Neural progenitor cell (in vitro differentiated cells): ENCODE measurements around the gene WWTR1. TPM values are rescaled to one million over a fixed set of nuclear protein-coding genes. Genes with fewer than 3 reads are reported as not detected.

Source experiments
- DNase-seq: peaks from one replicate; pipeline ENCODE4 v3.0.0-alpha.2; 2016; ENCODE audit warnings: low spot score
- H2AFZ ChIP-seq: fragments of 200-600 bp; sonication (generic); replicated peaks from 2 replicates; pipeline ENCODE4 v1.6.1; 2016; ENCODE audit warnings: antibody characterized with exemption
- H3F3A ChIP-seq: fragments of 200-600 bp; sonication (generic); 2 replicates; pipeline ENCODE4 v1.6.1; 2016; ENCODE audit warnings: antibody characterized with exemption, low read depth
- H3K27ac ChIP-seq: fragments of 200-600 bp; sonication (generic); 2 replicates; pipeline ENCODE4 v1.5.1; 2016; ENCODE audit warnings: mild to moderate bottlenecking
- H3K27me3 ChIP-seq: fragments of 200-600 bp; sonication (generic); 2 replicates; pipeline ENCODE4 v1.6.1; 2016; ENCODE audit warnings: mild to moderate bottlenecking, moderate library complexity
- H3K36me3 ChIP-seq: fragments of 200-600 bp; sonication (generic); 2 replicates; pipeline ENCODE4 v1.5.1; 2016
- H3K4me1 ChIP-seq: fragments of 200-600 bp; sonication (generic); 2 replicates; pipeline ENCODE4 v1.6.1; 2016; ENCODE audit warnings: mixed run types
- H3K4me2 ChIP-seq: fragments of 200-600 bp; sonication (generic); 2 replicates; pipeline ENCODE4 v1.6.1; 2016
- H3K4me3 ChIP-seq: fragments of 200-600 bp; sonication (generic); 2 replicates; pipeline ENCODE4 v1.5.1; 2016
- H3K79me2 ChIP-seq: fragments of 200-600 bp; sonication (generic); 2 replicates; pipeline ENCODE4 v1.6.1; 2016; ENCODE audit warnings: low read depth
- H3K9ac ChIP-seq: fragments of 200-600 bp; sonication (generic); 2 replicates; pipeline ENCODE4 v1.6.1; 2016
- H3K9me3 ChIP-seq: fragments of 200-600 bp; sonication (generic); 2 replicates; pipeline ENCODE4 v1.5.1; 2016; ENCODE audit warnings: low read depth
- H4K20me1 ChIP-seq: fragments of 200-600 bp; sonication (generic); 2 replicates; pipeline ENCODE4 v1.6.1; 2016; ENCODE audit warnings: low read depth
- H3K27ac Mint-ChIP-seq: 3 replicates; pipeline ENCODE4 v1.8.0; 2021; ENCODE audit warnings: mixed read lengths
- H3K27me3 Mint-ChIP-seq: 2 replicates; pipeline ENCODE4 v1.8.0; 2022; ENCODE audit warnings: low read depth, mild to moderate bottlenecking, inconsistent platforms, moderate library complexity, mixed read lengths; ENCODE audit not compliant: insufficient read depth
- H3K36me3 Mint-ChIP-seq: 3 replicates; pipeline ENCODE4 v1.8.0; 2021; ENCODE audit warnings: mixed read lengths
- H3K4me1 Mint-ChIP-seq: 3 replicates; pipeline ENCODE4 v1.8.0; 2021; ENCODE audit warnings: mixed read lengths
- H3K4me3 Mint-ChIP-seq: 3 replicates; pipeline ENCODE4 v1.8.0; 2021; ENCODE audit warnings: mild to moderate bottlenecking, moderate library complexity, mixed read lengths
- H3K9me3 Mint-ChIP-seq: 3 replicates; pipeline ENCODE4 v1.8.0; 2020; ENCODE audit warnings: mixed read lengths
- EZH2 ChIP-seq: fragments of 200-600 bp; sonication (generic); IDR thresholded peaks from 2 replicates; pipeline ENCODE4 v1.6.1; 2017; ENCODE audit warnings: antibody characterized with exemption, mild to moderate bottlenecking, moderate library complexity
- EZH2phosphoT487 ChIP-seq: fragments of 200-600 bp; sonication (generic); IDR thresholded peaks from 2 replicates; pipeline ENCODE4 v1.6.1; 2017; ENCODE audit warnings: antibody characterized with exemption
- total RNA-seq: library from RNA; depleted of rRNA; stranded (reverse); fragments of >200 nt; gene quantifications from 2 replicates; pipeline ENCODE4 v1.2.3, GENCODE V29; 2015; ENCODE audit warnings: low replicate concordance
- TF ChIP-seq, protein P1 (sequence below): fragments of 200-600 bp; sonication (generic); IDR thresholded peaks from 2 replicates; pipeline ENCODE4 v1.5.1; 2017; ENCODE audit warnings: antibody characterized with exemption, mild to moderate bottlenecking

The WWTR1 gene
- total RNA-seq, 1 donor from 2014 or later = 13.9 TPM

DNA sequence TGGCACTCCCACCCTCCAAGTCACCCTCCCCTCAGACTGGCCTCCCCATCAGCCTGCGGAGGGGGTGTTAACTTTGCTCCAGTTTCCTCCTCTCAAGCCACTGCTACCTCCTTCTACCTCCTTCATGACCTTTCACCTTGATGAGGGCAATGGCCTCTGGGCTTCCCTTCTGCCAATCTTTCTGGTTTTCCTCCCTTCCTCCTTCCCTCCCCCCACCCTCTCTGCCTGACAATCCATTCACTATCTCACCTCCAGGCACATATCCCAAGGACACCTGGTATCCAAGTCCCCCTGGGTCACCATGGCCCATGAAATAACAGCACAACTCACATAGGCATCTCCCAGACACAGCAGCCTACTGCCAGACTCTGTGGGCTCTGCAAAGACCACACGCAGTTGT lies 80.0 kb downstream of the WWTR1 start:
- Mint-ChIP-seq H3K9me3 (no peaks in the 10 kb centered on the region), H3K4me3 (no peak overlapping the region), H3K27ac (no peak overlapping the region), H3K27me3 (no peaks in the 10 kb centered on the region), H3K36me3 (peaks cover 3% of the 10 kb centered on the region), H3K4me1 (peaks cover 45% of the 10 kb centered on the region)
- no peak overlapping the region for H3K4me2 ChIP-seq
- no peaks in the 10 kb centered on the region for H3K36me3 ChIP-seq
- TF ChIP-seq EZH2phosphoT487 (no peak), EZH2 (no peak)
- TF ChIP-seq, protein P1, sequence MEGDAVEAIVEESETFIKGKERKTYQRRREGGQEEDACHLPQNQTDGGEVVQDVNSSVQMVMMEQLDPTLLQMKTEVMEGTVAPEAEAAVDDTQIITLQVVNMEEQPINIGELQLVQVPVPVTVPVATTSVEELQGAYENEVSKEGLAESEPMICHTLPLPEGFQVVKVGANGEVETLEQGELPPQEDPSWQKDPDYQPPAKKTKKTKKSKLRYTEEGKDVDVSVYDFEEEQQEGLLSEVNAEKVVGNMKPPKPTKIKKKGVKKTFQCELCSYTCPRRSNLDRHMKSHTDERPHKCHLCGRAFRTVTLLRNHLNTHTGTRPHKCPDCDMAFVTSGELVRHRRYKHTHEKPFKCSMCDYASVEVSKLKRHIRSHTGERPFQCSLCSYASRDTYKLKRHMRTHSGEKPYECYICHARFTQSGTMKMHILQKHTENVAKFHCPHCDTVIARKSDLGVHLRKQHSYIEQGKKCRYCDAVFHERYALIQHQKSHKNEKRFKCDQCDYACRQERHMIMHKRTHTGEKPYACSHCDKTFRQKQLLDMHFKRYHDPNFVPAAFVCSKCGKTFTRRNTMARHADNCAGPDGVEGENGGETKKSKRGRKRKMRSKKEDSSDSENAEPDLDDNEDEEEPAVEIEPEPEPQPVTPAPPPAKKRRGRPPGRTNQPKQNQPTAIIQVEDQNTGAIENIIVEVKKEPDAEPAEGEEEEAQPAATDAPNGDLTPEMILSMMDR = no peak
- no peaks in the 10 kb centered on the region for H3K79me2 ChIP-seq
- no peak overlapping the region for H2AFZ ChIP-seq
- H3F3A ChIP-seq = peaks cover 28% of the 10 kb centered on the region
- peaks cover 37% of the 10 kb centered on the region for H3K4me1 ChIP-seq
- no peaks in the 10 kb centered on the region for H4K20me1 ChIP-seq
- H3K9ac ChIP-seq = no peak overlapping the region
- no peaks in the 10 kb centered on the region for H3K27me3 ChIP-seq
- no peaks in the 10 kb centered on the region for H3K9me3 ChIP-seq
- H3K4me3 ChIP-seq = no peak overlapping the region
- no peak overlapping the region for H3K27ac ChIP-seq
- no peak for DNase-seq

DNA sequence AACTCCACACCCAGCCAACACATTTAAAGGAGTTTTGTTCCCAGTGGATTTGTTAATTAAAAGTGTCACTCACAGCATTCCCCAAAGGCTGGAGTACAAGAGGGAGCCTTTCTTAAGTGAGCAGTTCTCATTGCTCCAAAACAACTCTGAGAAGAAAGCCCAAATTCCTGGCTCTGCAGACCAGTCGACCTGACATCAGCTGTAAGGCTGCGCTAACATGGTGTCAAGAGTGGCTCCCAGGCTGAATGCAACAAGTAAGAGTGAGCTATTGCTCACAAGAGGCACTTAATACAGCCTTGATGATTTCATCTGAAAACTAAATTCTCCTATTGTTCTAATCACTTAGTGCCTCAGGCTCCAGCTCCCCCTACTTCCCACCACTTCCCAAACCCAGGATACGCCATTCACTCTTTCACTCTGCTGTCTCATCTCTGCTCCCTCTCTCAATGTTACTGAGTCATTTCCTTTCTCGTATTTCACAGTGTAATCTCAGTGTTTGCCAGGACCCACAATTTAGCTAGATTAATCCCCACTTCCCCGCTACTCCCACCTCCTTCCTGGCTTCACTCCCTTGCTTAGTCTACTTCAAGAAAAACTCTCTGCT lies 81.8 kb downstream of the WWTR1 start:
- peak overlapping the region; percentile 15 for H3K27ac Mint-ChIP-seq
- no peaks in the 10 kb centered on the region for H3K9me3 ChIP-seq
- H2AFZ ChIP-seq = peak overlapping the region; percentile 6
- no peak for TF ChIP-seq EZH2phosphoT487
- no peak overlapping the region for H3K4me3 ChIP-seq
- no peaks in the 10 kb centered on the region for H3K27me3 Mint-ChIP-seq
- H3F3A ChIP-seq = peaks cover 18% of the 10 kb centered on the region
- H3K4me3 Mint-ChIP-seq = no peak overlapping the region
- peaks cover 26% of the 10 kb centered on the region for H3K4me1 ChIP-seq
- peak overlapping the region; percentile 39 for H3K4me2 ChIP-seq
- no peaks in the 10 kb centered on the region for H3K79me2 ChIP-seq
- no peaks in the 10 kb centered on the region for H3K9me3 Mint-ChIP-seq
- no peaks in the 10 kb centered on the region for H3K27me3 ChIP-seq
- H3K36me3 Mint-ChIP-seq = peaks cover 9% of the 10 kb centered on the region
- H3K4me1 Mint-ChIP-seq = peaks cover 33% of the 10 kb centered on the region
- peak; percentile 50 for DNase-seq
- no peak overlapping the region for H3K9ac ChIP-seq
- H3K36me3 ChIP-seq = no peaks in the 10 kb centered on the region
- peak overlapping the region; percentile 27 for H3K27ac ChIP-seq
- H4K20me1 ChIP-seq = no peaks in the 10 kb centered on the region

DNA sequence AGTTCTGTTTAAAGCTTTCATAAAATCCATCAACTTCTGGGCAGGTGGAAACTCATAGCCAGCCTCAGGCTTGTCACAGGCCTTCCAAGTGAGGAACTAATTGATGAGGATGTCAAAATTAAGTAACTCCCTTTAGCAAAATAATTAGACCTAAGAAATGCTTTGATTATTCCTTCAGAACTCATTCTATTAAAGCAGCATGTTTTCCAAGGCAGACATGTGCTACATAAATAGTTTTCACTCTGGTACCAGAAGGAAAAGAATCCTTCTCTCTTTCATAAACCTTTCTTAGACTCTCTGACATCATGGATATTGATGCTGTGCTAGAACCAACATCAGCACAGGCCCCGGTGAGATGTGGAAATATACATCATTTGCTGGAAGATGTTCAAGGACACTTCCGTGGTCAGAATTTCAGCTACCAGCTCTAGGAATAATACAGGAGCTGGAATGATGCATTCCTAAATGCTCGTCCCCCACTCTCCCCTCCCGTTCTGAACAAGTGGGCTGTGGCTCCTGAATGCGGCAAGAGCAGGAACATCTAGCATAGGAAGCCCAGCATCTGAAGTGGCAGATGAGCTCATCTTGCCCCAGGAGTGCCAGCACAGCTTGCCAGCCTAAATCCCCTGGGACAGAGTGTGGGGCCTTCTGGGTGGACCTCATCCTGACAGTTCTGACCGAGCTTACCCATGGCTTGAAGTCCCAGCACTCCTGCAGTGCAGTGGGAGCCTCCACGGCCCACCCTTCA lies 82.4 kb downstream of the WWTR1 start:
- no peaks in the 10 kb centered on the region for H3K27me3 ChIP-seq
- H3K4me3 Mint-ChIP-seq = no peak overlapping the region
- H3F3A ChIP-seq = peaks cover 17% of the 10 kb centered on the region
- H3K4me3 ChIP-seq = no peak overlapping the region
- no peaks in the 10 kb centered on the region for H3K9me3 ChIP-seq
- H2AFZ ChIP-seq = no peak overlapping the region
- no peak for TF ChIP-seq EZH2
- TF ChIP-seq, protein P1 = no peak
- TF ChIP-seq EZH2phosphoT487 = no peak
- peak overlapping the region; percentile 15 for H3K27ac Mint-ChIP-seq
- no peaks in the 10 kb centered on the region for H3K36me3 ChIP-seq
- peaks cover 30% of the 10 kb centered on the region for H3K4me1 Mint-ChIP-seq
- no peaks in the 10 kb centered on the region for H3K9me3 Mint-ChIP-seq
- no peaks in the 10 kb centered on the region for H4K20me1 ChIP-seq
- H3K4me2 ChIP-seq = peak overlapping the region; percentile 39
- peak overlapping the region; percentile 27 for H3K27ac ChIP-seq
- no peak overlapping the region for H3K9ac ChIP-seq
- peaks cover 9% of the 10 kb centered on the region for H3K36me3 Mint-ChIP-seq
- H3K27me3 Mint-ChIP-seq = no peaks in the 10 kb centered on the region
- H3K79me2 ChIP-seq = no peaks in the 10 kb centered on the region
- peak; percentile 18 for DNase-seq
- peaks cover 24% of the 10 kb centered on the region for H3K4me1 ChIP-seq
